Measurements from ENCODE around the gene CERKL. TPM values are rescaled to one million over a fixed set of nuclear protein-coding genes. Genes with fewer than 3 reads are reported as not detected.

Gene CERKL
- total and polyA plus RNA-seq, 2 experiments from 2014 or later: 0.32 to 0.69 TPM

DNA sequence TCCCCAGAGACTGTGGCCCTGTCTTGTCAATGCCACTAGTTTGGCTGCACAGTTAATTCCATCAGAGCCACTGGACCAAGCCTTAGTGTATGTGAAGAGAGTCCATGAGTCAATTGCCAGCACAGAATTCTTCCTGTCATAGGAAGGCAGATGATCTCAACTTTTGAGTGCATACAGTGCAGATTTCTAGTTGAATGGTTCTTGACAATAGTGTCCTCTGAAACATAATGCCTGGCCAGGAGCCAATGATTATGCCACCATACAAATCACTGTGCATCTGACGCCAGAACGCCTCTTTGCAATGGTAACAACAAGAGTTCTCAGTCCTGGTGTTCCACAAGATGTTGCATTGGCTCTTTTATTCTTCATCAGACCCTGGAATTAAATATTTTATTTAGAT lies 16.3 kb upstream of the CERKL start (continued):
- TF ChIP-seq, protein P1, sequence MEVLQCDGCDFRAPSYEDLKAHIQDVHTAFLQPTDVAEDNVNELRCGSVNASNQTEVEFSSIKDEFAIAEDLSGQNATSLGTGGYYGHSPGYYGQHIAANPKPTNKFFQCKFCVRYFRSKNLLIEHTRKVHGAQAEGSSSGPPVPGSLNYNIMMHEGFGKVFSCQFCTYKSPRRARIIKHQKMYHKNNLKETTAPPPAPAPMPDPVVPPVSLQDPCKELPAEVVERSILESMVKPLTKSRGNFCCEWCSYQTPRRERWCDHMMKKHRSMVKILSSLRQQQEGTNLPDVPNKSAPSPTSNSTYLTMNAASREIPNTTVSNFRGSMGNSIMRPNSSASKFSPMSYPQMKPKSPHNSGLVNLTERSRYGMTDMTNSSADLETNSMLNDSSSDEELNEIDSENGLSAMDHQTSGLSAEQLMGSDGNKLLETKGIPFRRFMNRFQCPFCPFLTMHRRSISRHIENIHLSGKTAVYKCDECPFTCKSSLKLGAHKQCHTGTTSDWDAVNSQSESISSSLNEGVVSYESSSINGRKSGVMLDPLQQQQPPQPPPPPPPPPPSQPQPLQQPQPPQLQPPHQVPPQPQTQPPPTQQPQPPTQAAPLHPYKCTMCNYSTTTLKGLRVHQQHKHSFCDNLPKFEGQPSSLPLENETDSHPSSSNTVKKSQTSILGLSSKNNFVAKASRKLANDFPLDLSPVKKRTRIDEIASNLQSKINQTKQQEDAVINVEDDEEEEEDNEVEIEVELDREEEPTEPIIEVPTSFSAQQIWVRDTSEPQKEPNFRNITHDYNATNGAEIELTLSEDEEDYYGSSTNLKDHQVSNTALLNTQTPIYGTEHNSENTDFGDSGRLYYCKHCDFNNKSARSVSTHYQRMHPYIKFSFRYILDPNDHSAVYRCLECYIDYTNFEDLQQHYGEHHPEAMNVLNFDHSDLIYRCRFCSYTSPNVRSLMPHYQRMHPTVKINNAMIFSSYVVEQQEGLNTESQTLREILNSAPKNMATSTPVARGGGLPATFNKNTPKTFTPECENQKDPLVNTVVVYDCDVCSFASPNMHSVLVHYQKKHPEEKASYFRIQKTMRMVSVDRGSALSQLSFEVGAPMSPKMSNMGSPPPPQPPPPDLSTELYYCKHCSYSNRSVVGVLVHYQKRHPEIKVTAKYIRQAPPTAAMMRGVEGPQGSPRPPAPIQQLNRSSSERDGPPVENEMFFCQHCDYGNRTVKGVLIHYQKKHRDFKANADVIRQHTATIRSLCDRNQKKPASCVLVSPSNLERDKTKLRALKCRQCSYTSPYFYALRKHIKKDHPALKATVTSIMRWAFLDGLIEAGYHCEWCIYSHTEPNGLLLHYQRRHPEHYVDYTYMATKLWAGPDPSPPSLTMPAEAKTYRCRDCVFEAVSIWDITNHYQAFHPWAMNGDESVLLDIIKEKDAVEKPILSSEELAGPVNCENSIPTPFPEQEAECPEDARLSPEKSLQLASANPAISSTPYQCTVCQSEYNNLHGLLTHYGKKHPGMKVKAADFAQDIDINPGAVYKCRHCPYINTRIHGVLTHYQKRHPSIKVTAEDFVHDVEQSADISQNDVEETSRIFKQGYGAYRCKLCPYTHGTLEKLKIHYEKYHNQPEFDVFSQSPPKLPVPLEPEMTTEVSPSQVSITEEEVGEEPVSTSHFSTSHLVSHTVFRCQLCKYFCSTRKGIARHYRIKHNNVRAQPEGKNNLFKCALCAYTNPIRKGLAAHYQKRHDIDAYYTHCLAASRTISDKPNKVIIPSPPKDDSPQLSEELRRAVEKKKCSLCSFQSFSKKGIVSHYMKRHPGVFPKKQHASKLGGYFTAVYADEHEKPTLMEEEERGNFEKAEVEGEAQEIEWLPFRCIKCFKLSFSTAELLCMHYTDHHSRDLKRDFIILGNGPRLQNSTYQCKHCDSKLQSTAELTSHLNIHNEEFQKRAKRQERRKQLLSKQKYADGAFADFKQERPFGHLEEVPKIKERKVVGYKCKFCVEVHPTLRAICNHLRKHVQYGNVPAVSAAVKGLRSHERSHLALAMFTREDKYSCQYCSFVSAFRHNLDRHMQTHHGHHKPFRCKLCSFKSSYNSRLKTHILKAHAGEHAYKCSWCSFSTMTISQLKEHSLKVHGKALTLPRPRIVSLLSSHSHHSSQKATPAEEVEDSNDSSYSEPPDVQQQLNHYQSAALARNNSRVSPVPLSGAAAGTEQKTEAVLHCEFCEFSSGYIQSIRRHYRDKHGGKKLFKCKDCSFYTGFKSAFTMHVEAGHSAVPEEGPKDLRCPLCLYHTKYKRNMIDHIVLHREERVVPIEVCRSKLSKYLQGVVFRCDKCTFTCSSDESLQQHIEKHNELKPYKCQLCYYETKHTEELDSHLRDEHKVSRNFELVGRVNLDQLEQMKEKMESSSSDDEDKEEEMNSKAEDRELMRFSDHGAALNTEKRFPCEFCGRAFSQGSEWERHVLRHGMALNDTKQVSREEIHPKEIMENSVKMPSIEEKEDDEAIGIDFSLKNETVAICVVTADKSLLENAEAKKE (CRISPR knock-in tag; IDR thresholded peaks at IDR 0.05): no peak

DNA sequence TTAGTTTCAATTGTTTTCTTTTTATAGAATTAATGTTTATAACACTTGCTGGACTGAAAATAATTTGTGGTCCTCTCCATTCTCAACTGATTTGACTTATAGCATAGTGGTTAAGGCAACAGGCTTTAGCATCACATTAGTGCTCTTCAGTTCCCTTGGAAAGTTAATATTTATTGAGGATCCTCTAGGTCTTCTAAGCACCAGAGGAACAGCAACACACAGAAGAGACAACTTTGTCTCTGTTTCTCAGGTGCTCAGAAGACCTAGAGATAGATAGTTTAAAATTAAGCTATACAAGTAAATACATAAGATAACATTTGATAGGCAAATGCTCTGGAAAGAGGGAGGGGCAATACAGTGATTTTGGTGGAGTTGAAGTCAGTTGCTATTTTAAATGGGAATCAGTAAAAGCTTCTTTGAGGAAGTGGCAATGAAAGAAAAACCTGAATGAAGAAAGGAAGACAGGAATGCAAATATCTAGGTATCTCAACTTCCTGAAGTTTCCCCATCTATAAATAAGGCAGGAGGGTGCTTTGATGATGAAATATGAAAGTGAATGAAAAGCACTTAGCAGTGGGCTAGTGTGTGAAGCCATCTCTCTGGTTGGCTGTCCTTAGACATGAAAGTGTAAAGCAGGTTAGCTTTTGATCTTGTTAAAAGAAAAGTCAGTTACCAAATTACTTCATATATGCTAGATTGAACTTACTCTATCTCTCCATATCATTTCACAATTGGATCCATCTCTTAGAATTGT lies 15.5 kb upstream of the CERKL start:
- peaks cover 10% of the 10 kb centered on the region for H3K4me1 Mint-ChIP-seq
- H4K20me1 ChIP-seq (replicated peaks; ENCODE audit: insufficient read depth): peaks cover 2% of the 10 kb centered on the region; the same call in 1 of the 2 replicates
- H3F3A ChIP-seq (replicated peaks; ENCODE audit: low read depth): no peaks in the 10 kb centered on the region
- H3K4me1 ChIP-seq (ENCODE audit: insufficient read depth): peaks cover 4% of the 10 kb centered on the region; the same call in 1 of the 2 replicates
- no peak overlapping the region for H2AFZ ChIP-seq
- H3K4me3 Mint-ChIP-seq: no peak overlapping the region
- no peaks in the 10 kb centered on the region for H3K9me3 Mint-ChIP-seq
- H3K9me2 ChIP-seq (ENCODE audit: insufficient read depth): no peaks in the 10 kb centered on the region
- H3K79me2 ChIP-seq (replicated peaks; ENCODE audit: insufficient read depth): no peaks in the 10 kb centered on the region
- no peaks in the 10 kb centered on the region for H3K36me3 Mint-ChIP-seq (ENCODE audit: low read depth)
- DNase-seq (ENCODE audit: low spot score) (no peak), ATAC-seq (no peak)
- H3K27me3 Mint-ChIP-seq (ENCODE audit: insufficient read depth, low read depth, poor library complexity): peaks cover 15% of the 10 kb centered on the region
- no peak overlapping the region for H3K4me2 ChIP-seq
- peaks cover 87% of the 10 kb centered on the region for H3K27me3 ChIP-seq (ENCODE audit: insufficient read depth)
- H3K36me3 ChIP-seq (ENCODE audit: insufficient read depth): no peaks in the 10 kb centered on the region
- no peak overlapping the region for H3K27ac Mint-ChIP-seq
- no peak overlapping the region for H3K27ac ChIP-seq (ENCODE audit: low read depth)
- H3K4me3 ChIP-seq: no peak overlapping the region
- TF ChIP-seq EZH2phosphoT487 (IDR thresholded peaks at IDR 0.05; ENCODE audit: unreplicated experiment) (no peak), POLR2AphosphoS5 (IDR thresholded peaks at IDR 0.05; ENCODE audit: low read depth) (no peak), ZNF114 (CRISPR knock-in tag; IDR thresholded peaks at IDR 0.05) (no peak), JUNB (IDR thresholded peaks at IDR 0.05; ENCODE audit: unreplicated experiment) (no peak), ETS1 (IDR thresholded peaks at IDR 0.05) (no peak), STAT1 (IDR thresholded peaks at IDR 0.05; ENCODE audit: unreplicated experiment) (no peak)
- TF ChIP-seq, protein P1 (CRISPR knock-in tag; IDR thresholded peaks at IDR 0.05): no peak

Data from GM23338 (cell line).